Activated CD8-positive, alpha-beta memory T cell treated with anti-CD3 and anti-CD28 coated beads for 1 hour (primary cell): ENCODE results near the gene KBTBD6.
"Not testable (repeated sequence)": the region's sequence is repeated elsewhere in the genome, so short reads cannot be mapped to it uniquely, and the experiment has no call there.

Source experiments
- DNase-seq, 2 donors: peaks; one replicate each; pipeline ENCODE4 v3.0.0-alpha.2; 2020; ENCODE audit warnings: low read depth in 1 of 2; ENCODE audit errors: extremely low read depth in 1 of 2

KBTBD6 gene, protein sequence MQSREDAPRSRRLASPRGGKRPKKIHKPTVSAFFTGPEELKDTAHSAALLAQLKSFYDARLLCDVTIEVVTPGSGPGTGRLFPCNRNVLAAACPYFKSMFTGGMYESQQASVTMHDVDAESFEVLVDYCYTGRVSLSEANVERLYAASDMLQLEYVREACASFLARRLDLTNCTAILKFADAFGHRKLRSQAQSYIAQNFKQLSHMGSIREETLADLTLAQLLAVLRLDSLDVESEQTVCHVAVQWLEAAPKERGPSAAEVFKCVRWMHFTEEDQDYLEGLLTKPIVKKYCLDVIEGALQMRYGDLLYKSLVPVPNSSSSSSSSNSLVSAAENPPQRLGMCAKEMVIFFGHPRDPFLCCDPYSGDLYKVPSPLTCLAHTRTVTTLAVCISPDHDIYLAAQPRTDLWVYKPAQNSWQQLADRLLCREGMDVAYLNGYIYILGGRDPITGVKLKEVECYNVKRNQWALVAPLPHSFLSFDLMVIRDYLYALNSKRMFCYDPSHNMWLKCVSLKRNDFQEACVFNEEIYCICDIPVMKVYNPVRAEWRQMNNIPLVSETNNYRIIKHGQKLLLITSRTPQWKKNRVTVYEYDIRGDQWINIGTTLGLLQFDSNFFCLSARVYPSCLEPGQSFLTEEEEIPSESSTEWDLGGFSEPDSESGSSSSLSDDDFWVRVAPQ

GRCh38 chr13:41132512-41133152 is at the start of gene KBTBD6:
KBTBD6 (minus strand) TSS chr13:41132802; CDS start chr13:41132511, 291 bp downstream.
- DNase-seq = peak; percentile 75 to 82

- no peak for DNase-seq
Observed at GRCh38 chr13:41182231-41182630, 49.6 kb upstream of the KBTBD6 start.

DNA sequence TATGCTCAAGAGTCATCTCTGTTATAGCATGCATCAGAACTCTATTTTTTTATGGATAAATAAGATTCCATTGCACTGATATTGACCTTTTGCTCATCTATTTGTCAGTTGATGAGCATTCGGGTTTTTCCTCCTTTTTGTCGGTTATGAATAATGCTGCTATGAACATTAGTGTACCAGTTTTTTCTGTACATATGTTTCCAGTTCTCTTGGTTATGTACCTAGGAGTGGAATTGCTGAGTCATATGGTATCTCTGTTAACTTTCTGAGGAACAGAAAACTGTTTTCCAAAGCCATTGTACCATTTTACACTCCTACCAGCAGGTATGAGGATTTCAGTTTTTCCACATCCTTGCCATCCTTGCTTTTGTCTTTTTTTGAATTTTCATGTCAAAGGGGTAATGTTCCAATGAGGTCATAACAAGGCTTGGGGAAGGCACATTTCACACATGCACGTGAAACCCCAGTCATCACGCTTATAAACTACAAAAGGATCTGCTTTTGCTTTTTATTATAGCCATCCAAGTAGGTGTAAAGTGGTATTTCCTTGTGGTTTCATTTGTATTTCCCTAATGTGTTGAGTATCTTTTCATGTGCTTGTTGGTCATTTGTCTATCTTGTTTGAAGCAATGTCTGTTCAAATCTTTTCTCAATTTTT is 47.1 kb upstream of the KBTBD6 start:
- DNase-seq = no peak

- DNase-seq = no peak
Observed at GRCh38 chr13:41178040-41178439, 45.4 kb upstream of the KBTBD6 start.

DNA sequence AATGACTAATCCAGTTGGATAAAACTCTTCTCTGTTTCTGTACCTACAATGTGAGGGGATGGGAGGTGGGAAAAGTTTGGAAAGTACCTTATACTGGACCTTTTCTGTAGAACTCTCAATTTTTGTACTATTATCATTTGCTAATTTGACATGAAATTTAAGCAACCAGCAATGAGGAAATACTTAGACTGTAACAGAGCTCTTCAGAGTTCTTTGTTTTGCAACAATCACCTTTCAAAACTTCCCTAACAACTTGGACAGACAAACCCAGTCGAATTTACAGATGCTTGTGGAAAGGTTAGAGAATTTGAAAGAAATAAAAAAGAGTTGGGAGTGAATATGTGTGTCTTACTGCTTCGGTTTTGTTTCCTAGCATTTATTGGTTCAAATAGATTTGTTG is 45.0 kb upstream of the KBTBD6 start:
- no peak for DNase-seq

GRCh38 chr13:41175576-41175975 is 43.0 kb upstream of the KBTBD6 start:
- not testable (repeated sequence) for DNase-seq

- no peak for DNase-seq
Observed at GRCh38 chr13:41162151-41162550, 29.5 kb upstream of the KBTBD6 start.

DNA sequence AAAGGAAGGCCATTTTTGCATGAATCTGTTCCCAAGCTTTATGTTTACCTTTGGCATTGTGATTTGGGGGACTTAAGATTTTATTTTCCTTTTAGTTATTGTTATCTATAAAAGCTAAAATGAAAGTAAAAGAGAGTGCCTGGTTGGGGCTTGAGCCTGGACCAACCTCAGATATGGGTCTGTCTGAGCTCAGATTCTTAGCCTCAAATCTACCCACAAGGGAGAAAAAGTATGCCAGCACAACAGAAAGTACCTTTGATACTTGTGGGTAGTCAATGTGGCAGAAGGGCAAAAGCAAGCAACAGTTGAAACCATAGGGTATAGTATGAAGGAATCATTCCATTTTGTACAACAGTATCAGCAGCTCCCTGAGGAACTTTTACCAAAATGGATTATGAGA is 26.6 kb upstream of the KBTBD6 start:
- DNase-seq = no peak

GRCh38 chr13:41157048-41157717 is 24.6 kb upstream of the KBTBD6 start:
- no peak for DNase-seq

DNA sequence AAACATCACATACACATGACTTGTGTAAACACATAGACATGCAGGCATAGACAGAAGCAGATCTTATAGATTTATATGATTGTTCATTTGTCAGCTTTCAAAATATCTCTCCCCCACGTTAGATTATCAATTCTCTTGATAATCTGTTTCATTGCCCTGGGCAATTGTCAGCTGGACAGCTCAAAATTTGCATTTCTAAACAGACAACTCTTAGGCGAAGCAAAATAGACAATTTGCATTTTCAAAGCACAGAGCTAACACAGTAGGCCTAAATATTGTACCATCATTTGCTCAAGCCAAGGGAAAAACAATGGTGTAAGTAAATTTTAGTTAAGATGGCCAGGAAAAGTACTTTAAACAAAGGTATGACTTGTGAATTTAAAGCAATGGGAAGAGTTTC is 24.0 kb upstream of the KBTBD6 start:
- DNase-seq = no peak

- DNase-seq = no peak
Observed at GRCh38 chr13:41154042-41154441, 21.4 kb upstream of the KBTBD6 start.

- DNase-seq = no peak
Observed at GRCh38 chr13:41152005-41152404, 19.4 kb upstream of the KBTBD6 start.

DNA sequence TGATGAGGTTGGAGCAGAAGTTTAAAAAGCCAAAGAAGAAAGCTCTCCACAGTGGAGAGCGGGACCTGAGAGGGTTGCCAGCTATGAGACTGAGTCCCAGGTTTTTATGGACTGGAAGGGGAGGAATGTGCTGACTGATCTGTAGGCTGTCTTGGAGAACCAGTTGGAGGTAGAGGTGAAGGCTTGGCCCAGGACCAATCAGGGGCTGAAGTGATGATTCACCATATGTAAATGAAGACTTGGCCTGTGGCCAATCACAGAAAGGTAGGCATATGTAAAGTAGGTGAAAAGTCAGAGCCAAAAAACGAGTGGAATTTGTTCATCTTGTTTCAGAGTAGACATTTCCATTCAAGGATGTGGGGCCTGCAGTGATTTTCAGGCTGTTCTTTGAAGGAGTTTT is 17.5 kb upstream of the KBTBD6 start:
- no peak for DNase-seq

DNA sequence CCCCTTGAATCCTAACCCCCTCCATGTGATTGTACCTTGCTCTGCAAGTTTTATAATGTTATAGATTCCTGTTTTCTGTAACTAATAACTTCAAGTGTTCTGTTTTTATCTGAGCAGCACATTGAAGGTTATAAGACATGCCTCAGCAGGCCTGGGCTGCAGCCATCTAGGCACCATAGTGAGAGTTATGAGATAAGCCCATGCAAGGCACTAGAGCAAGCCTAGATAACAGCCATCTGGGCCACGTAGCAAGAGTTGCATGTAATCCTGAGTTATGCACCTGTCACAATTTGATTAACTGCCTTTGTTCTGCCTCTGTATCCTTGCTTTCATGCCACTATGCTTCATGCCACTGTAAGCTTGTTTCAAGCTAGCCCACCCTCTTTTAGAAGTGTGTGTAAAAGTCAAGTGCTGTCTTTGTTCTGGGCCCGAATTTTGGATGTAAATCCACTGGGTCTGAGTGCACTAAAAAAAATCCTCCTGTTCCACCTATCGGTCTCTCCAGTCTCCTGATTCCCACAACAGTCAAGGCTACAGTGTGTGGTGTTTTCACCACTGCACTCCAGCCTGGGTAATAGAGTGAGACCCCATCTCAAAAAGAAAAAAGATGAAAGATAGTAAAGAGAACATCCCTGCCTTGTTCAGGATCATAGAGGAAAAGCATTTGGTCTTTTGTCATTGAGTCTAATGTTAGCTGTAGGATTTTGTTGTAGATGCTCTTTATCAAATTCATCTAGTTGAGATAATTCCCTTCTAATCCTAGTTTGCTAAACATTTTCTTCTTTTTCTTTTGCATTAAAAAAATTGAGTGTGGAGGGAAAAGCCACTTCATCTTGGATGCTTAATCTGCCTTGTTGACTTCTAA is 16.0 kb upstream of the KBTBD6 start:
- DNase-seq = no peak

GRCh38 chr13:41145136-41145908 is 12.7 kb upstream of the KBTBD6 start:
- no peak for DNase-seq

DNA sequence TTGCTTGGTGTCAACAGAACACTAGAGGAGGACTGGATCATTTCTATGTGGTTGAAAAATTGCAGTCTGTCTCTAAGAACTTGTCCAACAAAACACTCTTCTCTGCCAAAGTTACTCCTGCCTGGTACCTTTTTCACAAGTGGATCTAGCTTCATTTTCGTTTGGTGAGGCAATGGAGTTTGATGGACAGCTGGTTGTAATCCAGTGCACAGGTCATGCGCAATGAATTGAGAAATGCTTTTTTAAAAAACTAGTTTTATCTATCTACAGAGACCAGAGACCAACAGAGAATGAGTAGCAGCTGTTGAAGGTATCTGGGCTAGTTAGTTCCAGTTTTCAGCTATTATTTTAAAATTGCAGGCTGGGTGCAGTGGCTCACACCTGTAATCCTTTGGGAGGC is 12.0 kb upstream of the KBTBD6 start:
- DNase-seq = no peak

DNA sequence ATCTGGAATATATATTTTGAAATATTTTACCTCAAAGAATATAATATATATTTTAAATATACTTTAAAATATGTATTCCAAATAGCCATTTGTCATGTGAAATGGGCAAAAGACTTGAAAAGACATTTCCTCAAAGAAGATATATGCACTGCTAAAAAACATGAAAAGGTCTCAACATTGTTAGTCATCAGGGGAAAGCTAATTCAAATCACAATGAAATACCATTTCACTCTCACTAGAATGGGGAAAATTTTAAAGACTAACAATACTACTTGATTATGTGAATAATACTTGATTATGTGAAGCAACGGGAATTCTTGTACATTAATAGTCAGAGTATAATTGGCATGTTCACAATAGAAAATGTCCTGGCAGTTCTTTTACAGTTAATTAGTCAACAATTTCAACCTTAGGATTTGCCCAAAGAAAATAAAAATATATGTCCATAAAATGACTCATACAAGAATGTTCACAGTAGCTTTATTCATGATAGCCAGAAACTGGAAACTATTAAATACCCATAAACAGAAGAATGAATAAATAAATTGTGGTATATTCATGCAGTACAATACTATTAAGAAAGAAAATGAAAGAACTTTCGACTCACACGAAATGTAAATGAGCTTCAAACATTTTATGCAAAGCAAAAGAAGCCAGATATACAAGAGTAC is 6.8 kb upstream of the KBTBD6 start:
- DNase-seq = no peak

- no peak for DNase-seq
Observed at GRCh38 chr13:41137951-41138350, 5.3 kb upstream of the KBTBD6 start.

DNA sequence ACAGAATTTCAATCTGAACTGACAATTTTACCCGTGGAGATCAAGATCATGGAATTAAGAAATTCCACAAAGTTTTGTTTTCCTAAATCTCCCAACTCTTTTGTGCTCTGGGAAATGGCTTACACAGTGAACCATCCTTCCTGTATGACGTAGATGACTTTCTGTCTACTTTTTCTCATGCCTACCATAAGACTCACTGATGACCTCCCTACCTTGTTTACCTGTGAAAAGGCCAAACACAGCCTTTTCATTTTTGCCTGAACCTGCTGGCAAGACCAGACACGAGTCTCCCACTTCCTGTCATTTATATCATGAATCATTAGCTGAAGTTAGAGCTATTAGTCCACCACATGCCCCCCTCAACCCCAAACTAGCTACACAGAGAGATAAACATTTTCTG is 4.6 kb upstream of the KBTBD6 start:
- no peak for DNase-seq
